ENCODE results near the gene PITPNB. TPM values are rescaled to one million over a fixed set of nuclear protein-coding genes. Genes with fewer than 3 reads are reported as not detected.

The PITPNB gene
- total and polyA plus RNA-seq, 4 experiments from 2014 or later = 68.8 to 88.4 (median 74.4) TPM

- no peak overlapping the region for H3K27ac ChIP-seq (ENCODE audit: low read depth, low read length)
- Mint-ChIP-seq H3K9me3 (no peaks in the 10 kb centered on the region), H3K27me3 (no peaks in the 10 kb centered on the region), H3K4me1 (peaks cover 0 to 1% (median 0%) of the 10 kb centered on the region in 4 donors), H3K36me3 (peaks cover 49 to 65% of the 10 kb centered on the region in 2 donors), H3K4me3 (no peak overlapping the region), H3K27ac (peak overlapping the region in 3 of 7 donors; percentile 15 to 46 (median 32))
- H3K9me3 ChIP-seq (ENCODE audit: control insufficient read depth in 1 of 2, low read length in 2 of 2) = no peaks in the 10 kb centered on the region
- peaks cover 32% of the 10 kb centered on the region for H3K36me3 ChIP-seq (ENCODE audit: insufficient read depth, low read length)
- no peaks in the 10 kb centered on the region for H3K27me3 ChIP-seq (ENCODE audit: insufficient read depth, low read length)
- intact Hi-C loops (cut with micrococcal nuclease) = no loop called here
- H3K4me1 ChIP-seq (ENCODE audit: insufficient read depth, low read length) = no peaks in the 10 kb centered on the region
- H3K4me3 ChIP-seq (ENCODE audit: low read length in 2 of 2) = no peak overlapping the region
- ChIA-PET POLR2A (ENCODE audit: partially characterized antibody) (no interaction called here), CTCF (ENCODE audit: partially characterized antibody) (interaction anchor here (1.0 to 1.4 kb wide), 2 partner anchors 9 to 33 kb away, joined by 3 to 4 read pairs; no protein-coding TSS in a partner anchor)
- DNase-seq = no peak
These were observed 71.1 kb downstream of the PITPNB start for GRCh38 chr22:27848005-27848404.

GRCh38 chr22:27846910-27847309 is 72.1 kb downstream of the PITPNB start:
- Mint-ChIP-seq H3K4me3 (no peak overlapping the region), H3K9me3 (no peaks in the 10 kb centered on the region), H3K4me1 (peaks cover 0 to 1% (median 0%) of the 10 kb centered on the region in 4 donors), H3K36me3 (peaks cover 45 to 62% of the 10 kb centered on the region in 2 donors), H3K27ac (no peak overlapping the region), H3K27me3 (no peaks in the 10 kb centered on the region)
- intact Hi-C loops (cut with micrococcal nuclease) = no loop called here
- CTCF ChIA-PET (ENCODE audit: partially characterized antibody) = no interaction called here
- POLR2A ChIA-PET (ENCODE audit: partially characterized antibody) = no interaction called here
- peaks cover 22% of the 10 kb centered on the region for H3K36me3 ChIP-seq (ENCODE audit: insufficient read depth, low read length)
- H3K27ac ChIP-seq (ENCODE audit: low read depth, low read length) = no peak overlapping the region
- no peak overlapping the region for H3K4me3 ChIP-seq (ENCODE audit: low read length in 2 of 2)
- DNase-seq = no peak
- no peaks in the 10 kb centered on the region for H3K4me1 ChIP-seq (ENCODE audit: insufficient read depth, low read length)
- H3K9me3 ChIP-seq (ENCODE audit: control insufficient read depth in 1 of 2, low read length in 2 of 2) = no peaks in the 10 kb centered on the region
- H3K27me3 ChIP-seq (ENCODE audit: insufficient read depth, low read length) = no peaks in the 10 kb centered on the region

- DNase-seq = no peak
- no peak overlapping the region for H3K4me3 ChIP-seq (ENCODE audit: low read length in 2 of 2)
- Mint-ChIP-seq H3K27me3 (no peaks in the 10 kb centered on the region), H3K4me3 (no peak overlapping the region), H3K9me3 (no peaks in the 10 kb centered on the region), H3K36me3 (peaks cover 46 to 62% of the 10 kb centered on the region in 2 donors), H3K4me1 (peaks cover 0 to 1% (median 0%) of the 10 kb centered on the region in 4 donors), H3K27ac (no peak overlapping the region)
- no peaks in the 10 kb centered on the region for H3K4me1 ChIP-seq (ENCODE audit: insufficient read depth, low read length)
- no peaks in the 10 kb centered on the region for H3K9me3 ChIP-seq (ENCODE audit: control insufficient read depth in 1 of 2, low read length in 2 of 2)
- intact Hi-C loops (cut with micrococcal nuclease) = no loop called here
- ChIA-PET CTCF (ENCODE audit: partially characterized antibody) (no interaction called here), POLR2A (ENCODE audit: partially characterized antibody) (no interaction called here)
- H3K27ac ChIP-seq (ENCODE audit: low read depth, low read length) = no peak overlapping the region
- H3K36me3 ChIP-seq (ENCODE audit: insufficient read depth, low read length) = peaks cover 17% of the 10 kb centered on the region
- no peaks in the 10 kb centered on the region for H3K27me3 ChIP-seq (ENCODE audit: insufficient read depth, low read length)
These were observed 72.8 kb downstream of the PITPNB start for GRCh38 chr22:27846248-27846757.

- H3K27ac ChIP-seq (ENCODE audit: low read depth, low read length) = no peak overlapping the region
- no peak for DNase-seq
- intact Hi-C loops (cut with micrococcal nuclease) = no loop called here
- H3K36me3 ChIP-seq (ENCODE audit: insufficient read depth, low read length) = peaks cover 11% of the 10 kb centered on the region
- H3K27me3 ChIP-seq (ENCODE audit: insufficient read depth, low read length) = no peaks in the 10 kb centered on the region
- Mint-ChIP-seq H3K9me3 (no peaks in the 10 kb centered on the region), H3K27ac (no peak overlapping the region), H3K27me3 (no peaks in the 10 kb centered on the region), H3K36me3 (peaks cover 45 to 58% of the 10 kb centered on the region in 2 donors), H3K4me3 (no peak overlapping the region), H3K4me1 (no peaks in the 10 kb centered on the region)
- CTCF ChIA-PET (ENCODE audit: partially characterized antibody) = no interaction called here
- no peaks in the 10 kb centered on the region for H3K4me1 ChIP-seq (ENCODE audit: insufficient read depth, low read length)
- no peak overlapping the region for H3K4me3 ChIP-seq (ENCODE audit: low read length in 2 of 2)
- H3K9me3 ChIP-seq (ENCODE audit: control insufficient read depth in 1 of 2, low read length in 2 of 2) = no peaks in the 10 kb centered on the region
- POLR2A ChIA-PET (ENCODE audit: partially characterized antibody) = no interaction called here
These were observed 73.4 kb downstream of the PITPNB start for GRCh38 chr22:27845644-27846043.

DNA sequence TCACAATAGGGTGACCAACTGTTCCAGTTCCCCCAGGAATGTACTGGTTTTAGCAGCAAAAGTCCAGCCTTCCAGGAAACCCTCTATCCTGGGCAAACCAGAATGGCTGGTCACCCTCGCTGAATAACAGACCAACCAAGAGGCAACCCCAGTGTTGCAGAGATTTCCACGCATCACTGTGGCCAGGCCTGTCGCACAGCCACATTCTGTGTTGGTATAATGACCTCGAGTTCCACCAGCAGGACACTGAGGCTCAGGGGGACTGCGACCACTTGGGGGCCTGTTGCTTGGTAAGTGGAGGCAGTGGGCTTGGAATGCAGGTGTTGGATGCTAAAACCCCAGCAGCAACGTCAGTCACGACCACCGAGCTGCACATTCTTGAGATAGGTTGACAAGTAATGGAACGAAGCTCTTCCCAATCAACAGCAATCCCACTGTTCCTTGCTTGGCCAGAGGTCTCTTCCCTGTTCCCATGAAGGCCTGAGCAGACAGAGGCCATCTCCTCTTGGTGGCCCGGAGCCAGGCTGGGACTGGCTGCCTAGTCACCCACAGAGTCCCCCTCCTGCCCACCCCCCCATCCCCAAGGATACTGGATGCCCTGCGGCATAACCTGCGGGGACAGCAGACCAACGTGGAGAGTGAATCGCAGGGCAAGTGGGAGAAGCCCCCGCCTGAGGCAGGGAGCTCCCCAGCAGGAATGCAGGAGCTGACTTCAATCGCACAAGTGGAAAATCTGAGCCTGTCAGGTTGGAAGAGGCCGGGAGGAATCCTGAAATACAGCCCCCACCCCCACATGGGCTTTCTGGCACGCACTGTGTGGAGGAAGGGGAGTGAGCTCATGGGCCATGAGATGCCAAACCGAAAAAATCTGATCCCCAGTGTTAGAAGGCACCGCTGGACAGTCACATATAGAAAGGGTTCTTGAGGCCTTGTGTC is 74.1 kb downstream of the PITPNB start:
- DNase-seq = no peak
- H3K9me3 ChIP-seq (ENCODE audit: control insufficient read depth in 1 of 2, low read length in 2 of 2) = no peaks in the 10 kb centered on the region
- Mint-ChIP-seq H3K36me3 (peaks cover 44 to 52% of the 10 kb centered on the region in 2 donors), H3K4me1 (no peaks in the 10 kb centered on the region), H3K27me3 (no peaks in the 10 kb centered on the region), H3K4me3 (no peak overlapping the region), H3K27ac (peak overlapping the region in 1 of 7 donors; percentile 51), H3K9me3 (peaks cover 0 to 1% (median 0%) of the 10 kb centered on the region in 8 donors)
- intact Hi-C loops (cut with micrococcal nuclease) = no loop called here
- peaks cover 6% of the 10 kb centered on the region for H3K36me3 ChIP-seq (ENCODE audit: insufficient read depth, low read length)
- POLR2A ChIA-PET (ENCODE audit: partially characterized antibody) = no interaction called here
- H3K27me3 ChIP-seq (ENCODE audit: insufficient read depth, low read length) = no peaks in the 10 kb centered on the region
- H3K4me1 ChIP-seq (ENCODE audit: insufficient read depth, low read length) = no peaks in the 10 kb centered on the region
- H3K27ac ChIP-seq (ENCODE audit: low read depth, low read length) = no peak overlapping the region
- CTCF ChIA-PET (ENCODE audit: partially characterized antibody) = no interaction called here
- no peak overlapping the region for H3K4me3 ChIP-seq (ENCODE audit: low read length in 2 of 2)

DNA sequence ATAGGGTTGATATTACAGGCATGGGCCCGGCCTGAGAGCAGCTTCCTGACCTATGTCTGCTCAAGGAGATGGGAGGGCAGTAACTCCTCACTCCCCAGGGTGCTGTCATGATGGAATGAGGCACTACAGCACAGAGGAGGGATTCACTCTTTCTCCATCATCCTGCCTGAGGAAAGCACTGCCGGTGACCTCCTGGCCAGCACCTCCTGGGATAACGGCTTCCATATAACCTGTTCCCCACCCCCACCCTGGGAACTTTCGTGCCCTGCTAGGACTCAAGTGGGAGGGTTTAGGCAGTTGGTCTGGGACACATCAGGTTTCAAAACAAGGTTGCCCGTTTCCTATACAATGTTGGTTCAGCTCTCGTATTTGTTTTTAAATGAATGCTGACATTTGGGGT is 74.8 kb downstream of the PITPNB start:
- Mint-ChIP-seq H3K4me3 (no peak overlapping the region), H3K27ac (no peak overlapping the region), H3K36me3 (peaks cover 44 to 53% of the 10 kb centered on the region in 2 donors), H3K9me3 (peaks cover 0 to 3% (median 0%) of the 10 kb centered on the region in 8 donors), H3K27me3 (no peaks in the 10 kb centered on the region), H3K4me1 (peaks cover 0 to 2% (median 0%) of the 10 kb centered on the region in 4 donors)
- Histone ChIP-seq H3K27me3 (ENCODE audit: insufficient read depth, low read length) (no peaks in the 10 kb centered on the region), H3K4me1 (ENCODE audit: insufficient read depth, low read length) (no peaks in the 10 kb centered on the region), H3K9me3 (ENCODE audit: control insufficient read depth in 1 of 2, low read length in 2 of 2) (no peaks in the 10 kb centered on the region), H3K27ac (ENCODE audit: low read depth, low read length) (no peak overlapping the region), H3K36me3 (ENCODE audit: insufficient read depth, low read length) (peaks cover 6% of the 10 kb centered on the region), H3K4me3 (ENCODE audit: low read length in 2 of 2) (no peak overlapping the region)
- no peak for DNase-seq
- intact Hi-C loops (cut with micrococcal nuclease) = no loop called here
- POLR2A ChIA-PET (ENCODE audit: partially characterized antibody) = no interaction called here
- CTCF ChIA-PET (ENCODE audit: partially characterized antibody) = interaction anchor here (1.1 kb wide), 1 partner anchor 174 kb away, joined by 3 read pairs; no protein-coding TSS in a partner anchor

- intact Hi-C loops (cut with micrococcal nuclease) = no loop called here
- peak overlapping the region in 1 of 7 donors; percentile 71 for H3K27ac Mint-ChIP-seq
- Histone ChIP-seq H3K36me3 (ENCODE audit: insufficient read depth, low read length) (peaks cover 6% of the 10 kb centered on the region), H3K27me3 (ENCODE audit: insufficient read depth, low read length) (no peaks in the 10 kb centered on the region), H3K9me3 (ENCODE audit: control insufficient read depth in 1 of 2, low read length in 2 of 2) (no peaks in the 10 kb centered on the region), H3K4me1 (ENCODE audit: insufficient read depth, low read length) (no peaks in the 10 kb centered on the region), H3K4me3 (ENCODE audit: low read length in 2 of 2) (no peak overlapping the region), H3K27ac (ENCODE audit: low read depth, low read length) (no peak overlapping the region)
- peaks cover 0 to 2% (median 0%) of the 10 kb centered on the region in 4 donors for H3K4me1 Mint-ChIP-seq
- DNase-seq = no peak
- H3K36me3 Mint-ChIP-seq = peaks cover 44 to 50% of the 10 kb centered on the region in 2 donors
- CTCF ChIA-PET (ENCODE audit: partially characterized antibody) = interaction anchor here (1.1 kb wide), 1 partner anchor 175 kb away, joined by 3 read pairs; no protein-coding TSS in a partner anchor
- no peaks in the 10 kb centered on the region for H3K27me3 Mint-ChIP-seq
- POLR2A ChIA-PET (ENCODE audit: partially characterized antibody) = no interaction called here
- no peak overlapping the region for H3K4me3 Mint-ChIP-seq
- H3K9me3 Mint-ChIP-seq = peaks cover 0 to 7% (median 2%) of the 10 kb centered on the region in 8 donors
These were observed 75.6 kb downstream of the PITPNB start for GRCh38 chr22:27843441-27843840.
